NCI-H128 (cell line): ENCODE measurements around the gene RHOU.
A peak's percentile ranks its signal among the peaks of the same experiment; 100 is the strongest.
"Not testable (repeated sequence)": the region's sequence is repeated elsewhere in the genome, so short reads cannot be mapped to it uniquely, and the experiment has no call there.

Source experiments
- DNase-seq: peaks from one replicate; lab custom pipeline; 2025; ENCODE audit not compliant: unreplicated experiment; lab: John Stamatoyannopoulos, UW

Gene RHOU

DNA sequence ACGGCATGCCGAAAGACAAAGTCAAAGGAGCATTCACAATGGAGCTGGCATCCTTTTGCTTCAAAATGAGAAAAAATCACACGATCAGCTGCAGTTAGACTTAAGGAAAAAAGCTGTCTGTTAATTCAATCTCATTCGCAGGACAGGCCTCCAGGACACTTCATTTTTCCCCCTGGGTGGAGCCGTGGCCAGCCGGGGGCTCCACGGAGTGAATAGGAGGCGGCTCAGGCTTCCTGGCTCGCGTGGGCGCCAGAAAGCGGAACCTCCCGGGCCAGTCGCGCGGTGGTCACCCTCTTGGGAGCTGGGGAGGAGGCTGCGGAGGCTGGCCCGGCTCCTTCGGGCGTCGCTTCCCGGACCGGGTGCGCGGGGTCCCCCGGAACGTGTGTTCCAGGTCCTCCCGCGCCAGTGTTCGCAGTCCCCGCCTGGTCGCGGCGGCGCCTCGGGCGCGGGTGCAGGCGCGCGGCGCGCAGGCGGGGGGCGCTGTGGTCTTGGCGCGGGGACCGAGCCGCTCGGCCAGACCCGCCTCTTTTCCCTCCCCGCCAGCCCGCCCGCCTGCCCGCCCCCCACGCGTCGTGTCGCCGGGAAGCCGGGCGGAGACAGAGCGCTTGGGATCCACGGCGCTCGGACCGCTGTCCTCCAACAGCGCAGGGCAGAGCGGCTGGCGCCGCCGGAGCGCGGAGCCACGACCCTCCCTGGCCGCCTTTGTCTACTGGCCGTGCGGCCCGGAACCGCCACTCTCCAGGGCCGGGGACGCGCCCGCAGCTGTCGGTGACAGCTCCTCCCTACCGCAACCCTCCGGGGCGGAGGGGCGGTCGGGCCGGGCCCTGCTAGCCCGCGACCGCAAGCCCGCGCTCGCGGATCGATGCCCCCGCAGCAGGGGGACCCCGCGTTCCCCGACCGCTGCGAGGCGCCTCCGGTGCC is at the start of gene RHOU:
TSS of gene RHOU (plus strand) at position 599 of the 921 bp plus-strand sequence. CDS start at position 863, 264 bp downstream.
- DNase-seq: peak; percentile 37

DNA sequence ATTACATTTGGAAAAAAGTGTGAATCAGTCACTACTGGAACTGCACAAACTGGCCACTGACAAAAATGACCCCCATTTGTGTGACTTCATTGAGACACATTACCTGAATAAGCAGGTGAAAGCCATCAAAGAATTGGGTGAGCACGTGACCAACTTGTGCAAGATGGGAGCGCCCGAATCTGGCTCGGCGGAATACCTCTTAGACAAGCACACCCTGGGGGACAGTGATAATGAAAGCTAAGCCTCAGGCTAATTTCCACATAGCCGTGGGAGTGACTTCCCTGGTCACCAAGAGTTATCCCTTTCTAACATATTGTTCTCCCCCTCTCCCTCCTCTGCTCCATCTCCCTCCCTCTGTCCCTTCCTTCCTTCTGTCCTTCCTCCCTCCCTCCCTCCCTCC is 47.7 kb upstream of the RHOU start:
- no peak for DNase-seq

DNA sequence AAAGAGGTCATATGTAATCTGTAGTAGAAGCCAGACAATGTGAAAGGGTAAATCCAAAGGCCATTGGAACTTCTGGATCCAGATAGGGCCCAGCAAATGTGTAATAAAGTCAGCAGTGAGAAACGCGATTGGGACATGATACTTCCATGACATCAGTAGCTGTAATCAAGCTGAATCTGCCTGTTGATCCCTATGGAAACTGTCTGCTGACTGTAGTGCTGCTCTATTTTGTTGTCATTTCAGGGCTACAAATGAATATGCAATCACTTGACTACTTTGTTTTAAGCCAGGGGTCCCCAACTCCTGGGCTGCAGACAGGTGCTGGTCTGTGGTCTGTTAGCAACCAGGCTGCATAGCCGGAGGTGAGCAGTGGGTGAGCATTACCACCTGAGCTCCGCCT is 46.0 kb upstream of the RHOU start:
- no peak for DNase-seq

DNA sequence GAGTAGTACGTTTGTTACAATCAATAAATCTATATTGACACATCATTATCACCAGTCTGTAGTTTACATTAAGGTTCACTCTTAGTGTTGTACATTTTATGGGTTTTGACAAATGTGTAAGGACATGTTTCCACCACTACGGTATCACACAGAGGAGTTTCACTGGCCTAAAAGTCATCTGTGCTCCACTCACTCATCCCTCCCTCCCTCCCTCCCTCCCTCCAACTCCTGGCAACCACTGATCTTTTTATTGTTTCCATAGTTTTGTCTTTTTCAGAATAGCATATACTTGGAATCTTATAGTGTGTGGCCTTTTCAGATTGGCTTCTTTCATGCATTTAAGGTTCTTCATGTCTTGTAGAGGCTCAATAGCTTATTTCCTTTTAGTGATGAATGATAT is 44.1 kb upstream of the RHOU start:
- DNase-seq: no peak

DNA sequence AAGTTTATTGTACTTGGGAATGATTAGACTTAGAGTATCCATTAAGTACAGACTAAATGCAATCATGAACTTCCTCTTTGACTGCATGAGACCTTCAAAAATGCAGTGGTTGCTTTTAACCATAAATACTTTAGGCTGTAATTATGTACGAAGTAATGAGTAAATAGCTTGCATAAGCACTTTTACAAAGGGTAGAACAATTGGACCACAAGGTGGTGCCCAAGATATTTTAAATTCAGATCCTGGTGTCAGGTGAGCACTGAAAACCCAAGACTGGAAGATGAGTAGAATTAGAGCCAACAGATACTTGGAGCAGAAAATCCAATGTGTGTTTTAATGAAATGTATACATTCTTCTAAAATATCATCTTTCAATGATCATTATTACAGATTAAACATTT is 43.4 kb upstream of the RHOU start:
- no peak for DNase-seq

DNA sequence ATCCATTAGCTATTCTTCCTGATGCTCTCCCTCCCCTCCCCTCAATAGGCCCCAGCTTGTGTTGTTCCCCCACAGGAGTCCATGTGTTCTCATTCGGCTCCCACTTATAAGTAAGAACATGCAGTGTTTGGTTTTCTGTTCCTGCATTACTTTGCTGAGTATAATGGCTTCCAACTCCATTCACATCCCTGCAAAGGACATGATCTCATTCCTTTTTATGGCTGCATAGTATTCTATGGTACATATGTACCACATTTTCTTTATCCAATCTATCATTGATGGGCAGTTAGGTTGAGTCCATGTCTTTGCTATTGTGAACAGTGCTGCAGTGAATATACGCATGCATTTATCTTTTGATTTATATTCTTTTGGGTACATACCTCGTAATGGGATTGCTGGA is 40.8 kb upstream of the RHOU start:
- DNase-seq: not testable (repeated sequence)

DNA sequence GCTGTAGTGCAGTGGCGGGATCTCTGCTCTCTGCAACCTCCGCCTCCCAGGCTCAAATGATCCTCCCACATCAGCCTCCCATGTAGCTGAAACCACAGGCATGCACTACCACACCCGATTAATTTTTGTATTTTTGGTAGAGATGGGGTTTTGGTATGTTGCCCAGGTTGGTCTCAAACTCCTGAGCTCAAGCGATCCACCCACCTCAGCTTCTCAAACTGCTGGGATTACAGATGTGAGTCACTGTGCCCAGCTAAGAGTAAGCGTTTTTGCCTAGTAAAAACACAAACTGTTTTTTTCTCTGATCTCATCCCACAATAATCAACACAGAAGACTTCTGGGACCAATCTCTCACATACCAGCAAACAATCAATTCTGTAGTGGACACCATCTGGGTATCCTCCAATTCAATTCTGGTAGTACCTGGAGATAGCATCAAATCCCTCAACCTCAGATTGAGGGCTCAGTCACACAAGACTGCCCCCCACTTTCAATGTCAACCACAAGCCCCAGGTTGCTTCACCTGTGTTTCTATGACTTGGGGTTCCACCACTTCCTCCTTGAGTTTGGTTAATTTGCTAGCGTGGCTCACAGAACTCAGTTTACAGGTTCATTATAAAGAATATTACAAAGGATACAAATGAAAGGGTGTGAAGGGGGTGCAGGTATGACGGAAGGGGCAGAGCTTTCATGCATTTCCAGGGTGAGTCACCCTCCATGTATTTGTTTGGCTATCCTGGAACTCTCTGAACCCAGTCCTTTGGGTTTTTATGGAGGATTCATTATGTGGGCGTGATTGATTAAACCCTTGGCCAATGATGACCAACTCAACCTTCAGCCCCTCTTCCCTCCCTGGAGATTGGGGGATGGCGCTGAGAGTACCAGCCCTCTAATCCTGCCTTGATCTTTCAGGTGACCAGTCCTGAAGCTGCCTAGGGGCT is 40.0 kb upstream of the RHOU start:
- no peak for DNase-seq

DNA sequence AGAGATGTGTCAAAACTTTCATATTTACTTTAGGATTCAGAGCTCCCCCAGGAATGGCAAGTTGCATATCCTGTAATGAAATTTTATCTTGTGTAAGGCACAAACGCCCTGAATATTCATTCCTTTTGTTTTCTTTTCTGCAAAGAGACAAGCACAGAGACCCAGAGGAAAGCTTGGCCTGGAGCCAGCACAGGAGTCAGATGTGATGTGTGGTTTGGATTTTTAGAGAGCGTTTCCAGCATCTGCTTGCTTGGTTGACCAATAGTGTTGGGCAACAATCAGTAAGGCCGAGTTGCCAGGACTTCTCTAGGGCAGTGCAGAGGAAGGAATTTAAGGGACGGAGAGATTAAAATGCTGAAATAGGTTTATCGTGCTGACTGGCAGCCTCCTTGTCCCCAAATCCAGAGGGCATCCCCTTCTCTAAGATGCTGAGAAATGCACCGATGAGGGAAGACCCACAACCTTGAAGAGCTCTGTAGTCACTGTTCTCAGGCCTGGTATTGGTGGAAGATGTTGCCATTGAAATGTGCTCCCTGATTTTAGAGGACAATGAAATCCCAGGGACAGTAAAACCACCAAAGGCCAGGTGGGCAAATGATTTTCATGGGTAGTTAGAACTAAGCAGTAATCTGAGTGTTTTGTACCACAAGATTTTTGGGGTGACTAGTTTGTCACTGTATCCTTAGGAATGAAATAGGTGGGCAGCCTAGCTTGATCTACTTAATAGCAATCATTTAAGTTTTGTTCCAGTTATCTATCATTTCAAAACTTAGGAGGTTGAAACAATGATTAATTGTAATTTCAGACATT is 37.9 kb upstream of the RHOU start:
- no peak for DNase-seq

DNA sequence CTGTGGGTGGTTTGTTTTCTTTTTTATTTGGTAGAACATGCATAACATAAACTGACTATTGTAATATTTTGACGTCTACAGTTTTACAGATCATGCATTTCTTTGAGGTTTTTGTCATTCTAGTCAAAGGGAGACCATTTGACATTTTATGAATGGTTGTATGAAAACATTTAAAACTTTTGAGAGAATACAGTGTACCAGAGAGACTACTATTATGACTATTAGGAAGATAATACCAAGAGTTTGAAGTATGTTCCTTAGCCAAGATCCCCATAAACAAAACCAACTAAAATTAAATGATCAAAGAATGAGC is 37.3 kb upstream of the RHOU start:
- no peak for DNase-seq

DNA sequence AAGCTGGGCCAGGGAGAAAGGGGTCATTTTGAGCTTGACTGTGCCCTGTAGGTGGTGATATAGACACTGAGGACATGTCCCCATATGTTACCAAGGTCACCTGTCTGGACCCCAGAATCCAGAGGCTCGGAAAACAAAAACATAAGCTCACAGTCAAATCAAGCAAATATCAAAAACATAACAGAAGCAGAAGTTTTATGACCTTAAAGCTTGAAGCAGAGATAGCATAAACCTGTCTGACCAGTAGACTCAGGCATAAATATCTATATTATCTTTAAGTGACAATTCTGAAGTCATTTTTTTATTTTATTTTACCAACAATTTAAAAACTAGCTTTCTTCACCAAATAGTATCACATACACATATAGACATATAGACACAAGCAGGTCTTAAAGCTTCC is 32.8 kb upstream of the RHOU start:
- DNase-seq: no peak

DNA sequence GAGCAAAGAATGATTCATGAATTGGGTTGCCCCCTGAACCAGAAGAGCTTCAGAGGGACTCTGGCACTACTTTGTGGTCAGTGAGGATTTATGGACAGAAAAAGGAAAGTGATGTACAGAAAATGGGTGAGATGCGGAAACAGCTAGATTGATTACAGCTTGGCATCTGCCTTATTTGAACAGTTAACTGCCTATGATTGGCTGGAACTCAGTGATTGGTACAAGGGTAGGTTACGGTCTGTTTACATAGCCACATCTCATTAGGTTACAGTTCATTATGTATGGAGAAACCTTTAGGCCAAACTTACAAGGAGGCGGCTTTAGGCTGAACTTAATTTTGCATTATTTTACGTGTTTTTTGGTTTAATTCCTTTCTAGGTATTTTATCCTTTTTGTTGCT is 29.0 kb upstream of the RHOU start:
- no peak for DNase-seq

DNA sequence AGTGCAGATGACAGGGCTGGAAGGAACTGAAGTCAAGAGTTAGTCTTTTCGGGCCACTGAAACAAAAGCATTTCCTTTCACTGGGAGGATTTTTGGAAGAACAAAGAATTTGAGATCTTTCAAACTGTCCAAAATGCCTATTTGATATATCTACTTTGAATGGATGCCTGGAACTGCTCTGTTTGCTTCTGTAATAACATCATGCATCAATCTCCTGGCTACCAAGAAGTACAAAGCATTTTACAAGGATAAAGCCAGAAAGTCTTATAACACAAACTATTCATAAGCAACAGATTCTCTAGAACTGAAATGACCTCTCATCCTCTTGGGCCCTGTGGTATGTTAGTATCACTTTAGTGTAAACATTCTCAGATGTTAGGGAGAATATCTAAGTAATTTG is 18.2 kb upstream of the RHOU start:
- DNase-seq: no peak

DNA sequence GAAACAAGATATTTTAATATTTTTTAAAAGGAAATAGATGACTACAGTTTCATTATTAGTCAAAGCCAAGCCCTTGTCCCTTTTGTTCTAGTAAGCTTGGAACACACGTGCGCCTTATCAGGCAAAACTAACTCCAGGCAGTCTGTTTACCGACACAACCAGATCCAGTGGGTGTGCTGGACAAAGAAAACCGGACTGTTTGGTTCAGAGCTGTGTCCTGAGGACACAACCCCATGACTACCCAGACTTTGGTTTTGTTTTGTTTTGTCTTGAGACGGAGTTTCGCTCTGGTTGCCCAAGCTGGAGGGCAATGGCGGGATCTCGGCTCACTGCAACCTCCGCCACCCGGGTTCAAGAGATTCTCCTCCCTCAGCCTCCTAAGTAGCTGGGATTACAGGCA is 13.9 kb upstream of the RHOU start:
- no peak for DNase-seq

DNA sequence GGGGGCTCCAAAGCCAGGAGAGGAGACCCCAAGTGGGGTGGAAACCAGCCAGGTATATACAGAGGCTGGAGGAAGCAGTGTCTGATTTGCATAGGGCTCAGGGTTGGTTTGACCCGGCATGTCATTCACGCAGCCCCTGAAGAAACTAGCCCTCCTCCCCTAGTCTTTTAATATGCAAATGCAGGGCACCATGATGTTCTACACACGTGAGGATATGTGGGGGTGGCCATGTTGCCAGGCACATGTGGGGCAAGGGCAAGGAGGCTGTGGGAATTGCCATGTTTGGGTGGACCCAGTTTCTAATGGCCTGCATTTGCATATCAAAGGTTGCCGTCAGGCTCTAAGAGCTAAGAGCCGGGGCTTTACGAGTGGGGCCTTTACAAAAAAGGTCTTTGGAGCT is 12.0 kb upstream of the RHOU start:
- no peak for DNase-seq

DNA sequence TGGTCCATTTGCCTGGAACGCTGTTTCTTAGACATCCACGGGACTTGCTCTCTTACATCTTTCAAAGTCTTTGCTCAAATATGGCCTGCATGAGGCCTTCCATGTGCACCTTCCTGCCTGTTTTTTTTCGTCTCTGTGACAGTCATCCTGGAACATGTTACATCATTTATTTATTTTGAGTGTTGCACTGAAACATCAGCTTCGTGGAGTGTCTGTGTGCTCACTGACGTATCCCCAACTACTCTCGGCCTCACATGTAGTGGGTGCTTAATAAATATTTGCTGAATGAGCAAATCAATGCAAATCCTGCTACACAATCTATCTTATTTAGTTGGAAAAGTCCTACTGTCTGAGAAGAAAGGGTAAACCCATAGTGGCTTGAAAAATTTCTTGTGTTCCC is 11.4 kb upstream of the RHOU start:
- no peak for DNase-seq

DNA sequence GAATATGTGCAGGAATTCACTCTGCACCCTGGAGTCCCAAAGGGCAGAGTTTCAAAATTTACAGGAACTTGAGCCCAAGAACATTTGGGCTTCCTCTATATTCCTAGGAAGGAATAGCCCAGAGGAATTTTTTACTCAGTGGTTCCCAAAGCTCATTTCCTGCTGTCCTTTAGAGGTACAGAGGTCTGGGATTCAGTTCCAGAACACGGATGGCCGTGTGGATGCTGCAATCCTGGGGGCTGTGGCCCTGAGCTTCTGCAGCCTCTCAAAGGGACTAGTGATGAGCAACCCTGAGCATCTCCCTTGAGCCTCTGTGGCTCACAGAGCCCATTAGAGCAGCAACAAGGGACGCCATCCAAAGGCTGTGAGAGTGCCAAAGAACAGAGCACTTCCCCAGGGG is 10.1 kb upstream of the RHOU start:
- no peak for DNase-seq

DNA sequence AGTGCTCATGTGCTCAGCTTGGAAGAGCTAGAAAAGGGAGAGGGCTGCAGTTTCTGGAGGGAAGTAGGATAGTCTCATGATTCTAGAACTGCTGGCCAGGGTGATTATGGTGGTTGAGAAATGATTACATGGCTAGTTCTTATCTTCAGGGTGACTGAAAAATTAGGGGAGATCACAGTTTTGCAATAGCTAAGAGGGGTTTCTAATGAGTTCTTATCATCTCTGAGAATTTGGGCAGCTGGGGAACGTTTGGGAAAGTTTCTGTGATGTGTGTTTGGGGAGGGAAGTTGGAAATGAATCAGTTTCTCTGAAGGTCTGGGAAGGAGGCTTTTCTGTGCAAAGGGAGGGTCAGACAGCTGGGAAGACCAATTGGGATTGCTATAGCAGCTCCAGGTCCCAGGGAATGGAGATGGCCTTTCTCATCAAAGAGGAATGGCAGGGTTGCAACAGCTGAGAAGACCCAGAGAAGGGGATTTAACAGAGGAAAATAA is 7.6 kb upstream of the RHOU start:
- DNase-seq: no peak

DNA sequence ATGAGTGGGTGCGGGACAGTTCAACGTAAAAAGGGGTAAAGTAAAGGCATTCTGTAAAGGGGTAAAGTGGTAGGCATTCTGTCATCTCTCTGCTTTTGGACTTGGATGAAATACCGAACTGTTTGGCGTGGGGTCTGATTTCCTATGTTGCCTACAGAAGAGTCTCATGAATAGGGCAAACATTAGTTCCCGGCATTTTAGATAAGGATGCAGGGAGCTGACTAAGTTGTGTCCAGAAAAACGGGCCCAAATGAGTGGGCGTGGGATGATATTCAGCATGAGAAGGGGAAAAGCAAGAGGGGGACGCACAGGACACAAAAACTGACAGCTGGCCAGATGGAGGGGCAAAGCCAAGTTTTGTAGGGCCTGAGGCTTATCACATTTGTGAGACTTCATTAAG is 2.9 kb upstream of the RHOU start:
- no peak for DNase-seq

DNA sequence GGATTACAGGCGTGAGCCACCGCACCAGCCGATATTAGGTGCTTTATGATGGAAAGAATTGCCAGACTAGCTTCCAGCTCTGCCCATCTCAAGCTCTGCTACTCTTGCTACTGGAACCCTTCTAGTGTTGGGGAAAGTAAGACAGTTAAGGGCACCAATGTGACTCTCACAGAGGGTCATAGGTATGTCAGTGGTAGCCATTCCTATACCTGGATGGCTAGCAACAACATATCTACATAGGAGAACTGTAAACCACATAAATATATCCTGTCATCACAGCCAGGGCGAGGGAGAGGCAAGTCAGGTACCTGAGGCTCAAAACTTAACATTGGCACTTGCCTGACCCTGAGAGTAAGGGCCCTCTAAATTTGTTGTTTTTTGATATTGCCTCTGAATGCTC is 1.7 kb upstream of the RHOU start:
- no peak for DNase-seq

DNA sequence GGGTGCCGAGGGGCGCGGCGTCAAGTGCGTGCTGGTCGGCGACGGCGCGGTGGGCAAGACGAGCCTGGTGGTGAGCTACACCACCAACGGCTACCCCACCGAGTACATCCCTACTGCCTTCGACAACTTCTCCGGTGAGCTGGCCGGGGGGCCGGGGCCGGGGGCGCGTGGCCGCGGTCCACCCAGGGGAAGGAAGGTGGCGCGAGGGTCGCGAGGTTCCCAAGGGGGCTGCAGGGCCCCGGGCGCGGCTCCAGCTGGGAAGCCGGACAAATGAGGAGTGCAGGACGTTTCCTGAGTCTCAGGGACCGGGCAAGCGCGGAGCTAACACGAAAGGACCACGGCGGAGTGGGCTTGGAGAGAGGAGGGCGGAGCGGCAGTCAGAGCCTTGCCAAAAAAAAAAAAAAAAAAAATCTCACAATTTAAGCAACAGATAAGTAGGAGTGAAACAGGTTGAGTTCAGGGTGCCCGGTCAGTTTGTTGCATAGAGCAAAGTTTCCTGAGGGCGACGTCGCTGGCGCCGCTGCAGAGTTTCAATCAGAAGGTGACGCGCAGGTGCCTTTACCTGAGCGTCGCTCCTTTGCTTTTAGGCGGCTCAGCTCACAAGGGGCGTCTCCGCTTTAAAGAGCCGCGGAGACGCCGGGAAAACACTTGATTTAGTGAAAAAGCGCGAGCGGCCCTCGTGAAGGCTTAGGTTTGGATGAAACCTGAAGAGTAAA is 750 bp downstream of the RHOU start:
- peak; percentile 23 for DNase-seq
